Measurements from ENCODE around the gene TRABD2B.

DNA sequence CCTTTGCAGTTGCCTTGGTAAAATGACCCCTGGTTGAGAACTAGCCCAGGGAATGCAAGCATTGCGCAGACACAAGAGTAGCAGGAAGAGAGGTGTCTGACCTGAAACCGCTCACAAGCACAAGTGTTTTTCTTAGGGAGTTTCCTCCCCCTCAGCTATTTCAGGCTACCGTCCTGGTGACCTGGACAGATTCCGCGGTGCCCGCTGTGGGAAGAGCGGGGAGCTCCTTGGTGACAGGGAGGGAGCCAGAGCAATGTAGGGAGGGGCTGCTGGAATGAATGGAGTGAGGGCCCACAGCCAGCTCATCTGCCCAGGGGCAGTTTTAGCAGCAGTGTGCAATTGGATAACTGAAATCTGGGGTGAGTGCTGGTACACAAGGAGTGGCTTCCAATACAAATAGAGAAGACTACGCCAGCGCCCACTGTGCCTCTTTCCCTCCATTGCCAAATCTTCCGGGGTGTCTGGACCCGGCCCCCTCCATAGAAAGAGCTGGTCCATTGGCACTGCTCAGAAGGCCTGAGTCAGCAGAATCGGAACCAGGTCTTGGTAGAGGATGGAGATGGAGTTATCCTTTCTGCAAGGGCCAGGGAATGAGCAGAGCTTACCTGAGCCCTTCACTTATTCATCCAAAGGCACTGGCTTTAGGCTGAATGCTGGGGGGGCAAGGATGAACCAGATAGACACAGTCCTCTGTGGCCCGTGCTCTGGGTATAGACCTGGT, 82.8 kb downstream of the TRABD2B start:
- no peak for TF ChIP-seq POLR2A (IDR thresholded peaks at IDR 0.05)
- TF ChIP-seq, protein P1, sequence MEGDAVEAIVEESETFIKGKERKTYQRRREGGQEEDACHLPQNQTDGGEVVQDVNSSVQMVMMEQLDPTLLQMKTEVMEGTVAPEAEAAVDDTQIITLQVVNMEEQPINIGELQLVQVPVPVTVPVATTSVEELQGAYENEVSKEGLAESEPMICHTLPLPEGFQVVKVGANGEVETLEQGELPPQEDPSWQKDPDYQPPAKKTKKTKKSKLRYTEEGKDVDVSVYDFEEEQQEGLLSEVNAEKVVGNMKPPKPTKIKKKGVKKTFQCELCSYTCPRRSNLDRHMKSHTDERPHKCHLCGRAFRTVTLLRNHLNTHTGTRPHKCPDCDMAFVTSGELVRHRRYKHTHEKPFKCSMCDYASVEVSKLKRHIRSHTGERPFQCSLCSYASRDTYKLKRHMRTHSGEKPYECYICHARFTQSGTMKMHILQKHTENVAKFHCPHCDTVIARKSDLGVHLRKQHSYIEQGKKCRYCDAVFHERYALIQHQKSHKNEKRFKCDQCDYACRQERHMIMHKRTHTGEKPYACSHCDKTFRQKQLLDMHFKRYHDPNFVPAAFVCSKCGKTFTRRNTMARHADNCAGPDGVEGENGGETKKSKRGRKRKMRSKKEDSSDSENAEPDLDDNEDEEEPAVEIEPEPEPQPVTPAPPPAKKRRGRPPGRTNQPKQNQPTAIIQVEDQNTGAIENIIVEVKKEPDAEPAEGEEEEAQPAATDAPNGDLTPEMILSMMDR (IDR thresholded peaks at IDR 0.05) = no peak
